Measurements from ENCODE around the gene DPP6. TPM values are rescaled to one million over a fixed set of nuclear protein-coding genes. Genes with fewer than 3 reads are reported as not detected.

The DPP6 gene
- total RNA-seq, 1 experiment from 2014 or later: not detected

- no peaks in the 10 kb centered on the region for H3K79me2 ChIP-seq (ENCODE audit: low read depth)
- peaks cover 81% of the 10 kb centered on the region for H3K27me3 ChIP-seq (ENCODE audit: insufficient read depth, low read depth)
- peak; percentile 34; the same call in 1 of the 2 replicates for TF ChIP-seq CTCF (conservative IDR thresholded peaks at IDR 0.05)
- no peak for TF ChIP-seq EZH2 (IDR thresholded peaks at IDR 0.05; ENCODE audit: low read depth)
- no TSS peak for BruUV-seq (replicated peaks)
- no peak for DNase-seq
- ChIA-PET POLR2A (ENCODE audit: unreplicated experiment) (no interaction called here), CTCF (no interaction called here)
- no peaks in the 10 kb centered on the region for H3K9me2 ChIP-seq (ENCODE audit: insufficient read depth)
- H3K36me3 ChIP-seq (ENCODE audit: low read depth): no peaks in the 10 kb centered on the region
- no peaks in the 10 kb centered on the region for H4K20me1 ChIP-seq (ENCODE audit: insufficient read depth)
- H3K27ac ChIP-seq: no peak overlapping the region
- no peak overlapping the region for H3K4me2 ChIP-seq
- H3K9me3 ChIP-seq (ENCODE audit: insufficient read depth, low read depth): no peaks in the 10 kb centered on the region
- no peak overlapping the region for H2AFZ ChIP-seq
- H3K4me1 ChIP-seq (replicated peaks; ENCODE audit: insufficient read depth): no peaks in the 10 kb centered on the region
- intact Hi-C loops (cut with micrococcal nuclease; ENCODE audit: unreplicated experiment): no loop called here
- H3F3A ChIP-seq (ENCODE audit: insufficient read depth, low read depth): no peaks in the 10 kb centered on the region
- no peak overlapping the region for H3K4me3 ChIP-seq
These were observed 742.1 kb downstream of the DPP6 start for GRCh38 chr7:154794147-154794780.

DNA sequence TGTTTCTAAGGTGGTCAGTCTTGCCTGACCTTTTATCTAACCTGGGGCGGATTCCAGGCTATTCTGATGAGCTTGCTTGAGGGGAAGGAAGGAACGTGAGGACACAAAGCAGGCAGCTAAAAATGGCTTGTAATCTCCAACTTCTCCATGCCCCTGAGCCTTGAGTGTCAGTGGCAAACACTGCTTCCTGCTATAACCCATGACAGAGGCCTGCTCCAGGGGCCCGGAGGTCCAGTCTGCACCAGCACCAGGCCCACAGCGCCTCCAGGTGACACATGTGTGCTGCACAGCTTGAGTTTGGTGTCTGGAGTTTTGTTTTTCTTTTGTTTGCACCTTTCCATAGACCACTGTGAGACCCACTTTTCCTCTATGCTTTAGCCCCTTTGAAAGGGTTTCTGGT is 742.8 kb downstream of the DPP6 start:
- no peak overlapping the region for H2AFZ ChIP-seq

GRCh38 chr7:154795437-154795836 is 743.2 kb downstream of the DPP6 start:
- POLR2A ChIA-PET (ENCODE audit: unreplicated experiment): no interaction called here
- Histone ChIP-seq H3K79me2 (ENCODE audit: low read depth) (no peaks in the 10 kb centered on the region), H3K27me3 (ENCODE audit: insufficient read depth, low read depth) (peaks cover 83% of the 10 kb centered on the region), H2AFZ (no peak overlapping the region), H3K36me3 (ENCODE audit: low read depth) (no peaks in the 10 kb centered on the region), H3K9me3 (ENCODE audit: insufficient read depth, low read depth) (no peaks in the 10 kb centered on the region), H3K4me2 (no peak overlapping the region), H3K4me3 (no peak overlapping the region), H3K27ac (no peak overlapping the region), H4K20me1 (ENCODE audit: insufficient read depth) (no peaks in the 10 kb centered on the region), H3F3A (ENCODE audit: insufficient read depth, low read depth) (no peaks in the 10 kb centered on the region), H3K9me2 (ENCODE audit: insufficient read depth) (no peaks in the 10 kb centered on the region), H3K4me1 (replicated peaks; ENCODE audit: insufficient read depth) (no peaks in the 10 kb centered on the region)
- CTCF ChIA-PET: no interaction called here
- DNase-seq: no peak
- no TSS peak for BruUV-seq (replicated peaks)
- intact Hi-C loops (cut with micrococcal nuclease; ENCODE audit: unreplicated experiment): no loop called here
- TF ChIP-seq CTCF (conservative IDR thresholded peaks at IDR 0.05): no peak
- no peak for TF ChIP-seq EZH2 (IDR thresholded peaks at IDR 0.05; ENCODE audit: low read depth)

More for the DNA sequence above, 742.8 kb downstream of the DPP6 start:
- Histone ChIP-seq H3K9me2 (ENCODE audit: insufficient read depth) (no peaks in the 10 kb centered on the region), H3K27me3 (ENCODE audit: insufficient read depth, low read depth) (peaks cover 81% of the 10 kb centered on the region), H3K4me2 (no peak overlapping the region), H3K4me1 (replicated peaks; ENCODE audit: insufficient read depth) (no peaks in the 10 kb centered on the region), H3K4me3 (no peak overlapping the region), H3F3A (ENCODE audit: insufficient read depth, low read depth) (no peaks in the 10 kb centered on the region), H3K9me3 (ENCODE audit: insufficient read depth, low read depth) (no peaks in the 10 kb centered on the region), H3K36me3 (ENCODE audit: low read depth) (no peaks in the 10 kb centered on the region), H4K20me1 (ENCODE audit: insufficient read depth) (no peaks in the 10 kb centered on the region), H3K27ac (no peak overlapping the region), H3K79me2 (ENCODE audit: low read depth) (no peaks in the 10 kb centered on the region)
- intact Hi-C loops (cut with micrococcal nuclease; ENCODE audit: unreplicated experiment): no loop called here
- BruUV-seq (replicated peaks): no TSS peak
- CTCF ChIA-PET: no interaction called here
- no peak for TF ChIP-seq CTCF (conservative IDR thresholded peaks at IDR 0.05)
- TF ChIP-seq EZH2 (IDR thresholded peaks at IDR 0.05; ENCODE audit: low read depth): no peak
- no peak for DNase-seq
- POLR2A ChIA-PET (ENCODE audit: unreplicated experiment): no interaction called here
